ENCODE measurements around the gene TNFRSF9. TPM values are rescaled to one million over a fixed set of nuclear protein-coding genes. Genes with fewer than 3 reads are reported as not detected.

The TNFRSF9 gene
- total and polyA plus RNA-seq, 2 of the 8 experiments (the other 6 are each of a cell fraction or from before 2014, with no cell fraction given): not detected

DNA sequence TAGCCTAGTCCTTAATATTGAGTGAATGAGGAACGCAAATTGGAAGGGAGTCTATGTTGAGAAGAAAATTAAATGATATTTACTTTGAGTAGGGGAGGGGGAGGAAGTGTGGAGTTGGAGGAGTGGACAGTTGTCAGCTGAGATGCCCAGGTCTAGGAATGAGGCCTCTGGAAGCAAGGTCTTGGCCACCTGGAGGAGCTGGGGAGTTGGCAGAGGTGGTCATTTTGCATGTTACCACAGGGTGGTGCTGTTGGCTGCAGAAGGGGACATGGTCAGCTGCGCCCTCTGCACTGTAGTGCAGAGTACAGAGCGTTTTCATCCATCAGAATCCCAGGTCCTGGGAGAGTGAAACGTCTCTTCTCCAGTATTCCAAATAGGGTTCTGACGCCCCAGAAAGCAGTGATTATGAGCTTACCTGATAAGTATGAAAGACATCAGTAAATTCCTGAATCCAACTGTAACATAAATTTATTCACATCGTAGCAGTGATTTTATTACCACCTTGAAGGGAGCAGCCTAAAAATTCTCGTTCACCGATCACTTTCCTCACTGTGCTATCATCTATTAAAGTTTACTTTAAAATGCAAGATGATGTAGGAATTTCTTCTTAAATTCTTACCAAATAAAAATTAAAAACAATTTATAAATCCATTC, 34.7 kb upstream of the TNFRSF9 start:
- Histone ChIP-seq H3K23me2 (ENCODE audit: low read depth, low read length) (no peaks in the 10 kb centered on the region), H4K5ac (ENCODE audit: insufficient read length, low read depth, low read length) (no peak overlapping the region), H3K4me3 (ENCODE audit: extremely low read depth in 1 of 4, insufficient read depth in 2 of 4, low read depth in 3 of 4, low read length in 4 of 4) (no peak overlapping the region), H2BK5ac (ENCODE audit: low read depth, low read length) (no peak overlapping the region), H3K27me3 (replicated peaks in 1 of 4; ENCODE audit: control insufficient read depth in 3 of 4, extremely low read depth in 1 of 4, insufficient read depth in 3 of 4, low read length in 3 of 4) (no peaks in the 10 kb centered on the region), H3K14ac (ENCODE audit: insufficient read length) (no peak overlapping the region), H3K4me1 (replicated peaks in 1 of 4; ENCODE audit: control insufficient read depth in 3 of 4, insufficient read depth in 4 of 4, low read length in 3 of 4) (no peaks in the 10 kb centered on the region), H3K79me1 (ENCODE audit: low read depth, low read length) (0 out of 2 replicates have a peak, but pooled peaks cover 2% of the 10 kb centered on the region), H3K9me3 (ENCODE audit: insufficient read depth in 2 of 2, low read depth in 1 of 2, low read length in 1 of 2) (no peaks in the 10 kb centered on the region), H4K8ac (ENCODE audit: extremely low read depth, insufficient read depth, low read length) (no peak overlapping the region), H2AFZ (ENCODE audit: low read length) (no peak overlapping the region), H2BK20ac (ENCODE audit: low read length) (no peak overlapping the region), H2BK15ac (ENCODE audit: low read length) (no peak overlapping the region), H3K4me2 (ENCODE audit: insufficient read depth in 1 of 2, low read depth in 2 of 2, low read length in 2 of 2) (no peak overlapping the region), H3K23ac (ENCODE audit: insufficient read length) (no peak overlapping the region), H3K36me3 (ENCODE audit: control insufficient read depth in 2 of 4, insufficient read depth in 4 of 4, low read length in 3 of 4) (peaks cover 17 to 59% (median 34%) of the 10 kb centered on the region in 4 experiments), H2BK12ac (ENCODE audit: low read depth, low read length) (no peak overlapping the region), H2AK5ac (ENCODE audit: low read depth, low read length) (no peak overlapping the region), H3K56ac (replicated peaks; ENCODE audit: insufficient read length, low read depth, low read length) (no peak overlapping the region), H3K9ac (replicated peaks in 1 of 4; ENCODE audit: extremely low read depth in 1 of 4, low read depth in 3 of 4, low read length in 3 of 4) (no peak overlapping the region), H3K18ac (ENCODE audit: extremely low read depth, low read length) (no peak overlapping the region), H4K91ac (replicated peaks; ENCODE audit: insufficient read length, low read length) (no peak overlapping the region), H3K27ac (ENCODE audit: low read depth, low read length) (no peak overlapping the region), H2BK120ac (replicated peaks; ENCODE audit: low read depth, low read length) (no peak overlapping the region), H3K4ac (replicated peaks; ENCODE audit: insufficient read length, low read depth, low read length) (no peak overlapping the region), H4K20me1 (replicated peaks in 1 of 2; ENCODE audit: control insufficient read depth in 1 of 2, insufficient read depth in 2 of 2, low read length in 2 of 2) (peaks cover 0 to 5% of the 10 kb centered on the region in 2 experiments), H3K79me2 (ENCODE audit: control insufficient read depth in 1 of 2, insufficient read depth in 2 of 2, low read length in 2 of 2) (peaks cover 0 to 15% of the 10 kb centered on the region in 2 experiments; a peak in 1 of 4 replicates)
- DNase-seq (ENCODE audit: low read depth in 1 of 2, low spot score in 2 of 2): peak in 1 of 2 experiments; percentile 90
- peak; percentile 96 for FAIRE-seq
- 63% methylated on average over 8 of the region's 8 CpGs; no CpG with 5 or more reads in 1 of the 2 experiments for WGBS, 2 experiments (ENCODE audit: extremely low coverage in 1 of 2, insufficient coverage in 1 of 2, insufficient read length in 1 of 2, insufficient replicate concordance in 2 of 2, low coverage in 1 of 2, low lambda C conversion rate in 2 of 2, missing lambda C conversion rate in 1 of 2)
- ChIA-PET CTCF (ENCODE audit: partially characterized antibody) (interaction anchor here (0.6 to 16.4 kb wide), 59 partner anchors 9 to 874 kb away, joined by 3 to 249 read pairs (median 4); partner anchors contain the start of genes PARK7 and SLC45A1), POLR2A (ENCODE audit: partially characterized antibody) (interaction anchor here (0.5 to 2.4 kb wide), 8 partner anchors 8 to 374 kb away, joined by 3 to 11 read pairs (median 4); partner anchors contain the start of gene PARK7)
- TF ChIP-seq EZH2 (IDR thresholded peaks at IDR 0.05; ENCODE audit: low read depth, low read length, severe bottlenecking): no peak
- TF ChIP-seq RAD21 (IDR thresholded peaks at IDR 0.05 in 1 of 2, conservative IDR thresholded peaks at IDR 0.05 in 1 of 2; ENCODE audit: low read depth in 2 of 2, low read length in 2 of 2): peak; percentile 93
- TF ChIP-seq, protein P1, sequence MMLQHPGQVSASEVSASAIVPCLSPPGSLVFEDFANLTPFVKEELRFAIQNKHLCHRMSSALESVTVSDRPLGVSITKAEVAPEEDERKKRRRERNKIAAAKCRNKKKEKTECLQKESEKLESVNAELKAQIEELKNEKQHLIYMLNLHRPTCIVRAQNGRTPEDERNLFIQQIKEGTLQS (IDR thresholded peaks at IDR 0.05; ENCODE audit: insufficient read depth, low read depth, low read length): peak; percentile 52; the same call in 1 of the 2 replicates
- TF ChIP-seq JUND (IDR thresholded peaks at IDR 0.05; ENCODE audit: low read length): peak; percentile 52; the same call in 1 of the 2 replicates
- TF ChIP-seq POLR2AphosphoS5 (IDR thresholded peaks at IDR 0.05; ENCODE audit: low read depth, low read length): peak; percentile 31; the same call in 1 of the 2 replicates
- TF ChIP-seq, protein P2, sequence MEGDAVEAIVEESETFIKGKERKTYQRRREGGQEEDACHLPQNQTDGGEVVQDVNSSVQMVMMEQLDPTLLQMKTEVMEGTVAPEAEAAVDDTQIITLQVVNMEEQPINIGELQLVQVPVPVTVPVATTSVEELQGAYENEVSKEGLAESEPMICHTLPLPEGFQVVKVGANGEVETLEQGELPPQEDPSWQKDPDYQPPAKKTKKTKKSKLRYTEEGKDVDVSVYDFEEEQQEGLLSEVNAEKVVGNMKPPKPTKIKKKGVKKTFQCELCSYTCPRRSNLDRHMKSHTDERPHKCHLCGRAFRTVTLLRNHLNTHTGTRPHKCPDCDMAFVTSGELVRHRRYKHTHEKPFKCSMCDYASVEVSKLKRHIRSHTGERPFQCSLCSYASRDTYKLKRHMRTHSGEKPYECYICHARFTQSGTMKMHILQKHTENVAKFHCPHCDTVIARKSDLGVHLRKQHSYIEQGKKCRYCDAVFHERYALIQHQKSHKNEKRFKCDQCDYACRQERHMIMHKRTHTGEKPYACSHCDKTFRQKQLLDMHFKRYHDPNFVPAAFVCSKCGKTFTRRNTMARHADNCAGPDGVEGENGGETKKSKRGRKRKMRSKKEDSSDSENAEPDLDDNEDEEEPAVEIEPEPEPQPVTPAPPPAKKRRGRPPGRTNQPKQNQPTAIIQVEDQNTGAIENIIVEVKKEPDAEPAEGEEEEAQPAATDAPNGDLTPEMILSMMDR (IDR thresholded peaks at IDR 0.05; ENCODE audit: control extremely low read depth in 1 of 3, insufficient read depth in 1 of 3, low read depth in 1 of 3, low read length in 3 of 3): peak; percentile 97 to 100 (median 100)
- no peak for TF ChIP-seq FOSL1 (IDR thresholded peaks at IDR 0.05; ENCODE audit: insufficient read depth, low read depth, low read length)

Measured in H1 (cell line).